Uterus (tissue), 4 donors: ENCODE measurements around the gene IFNL4. TPM values are rescaled to one million over a fixed set of nuclear protein-coding genes. Genes with fewer than 3 reads are reported as not detected.
"Not testable (repeated sequence)": the region's sequence is repeated elsewhere in the genome, so short reads cannot be mapped to it uniquely, and the experiment has no call there.

ENCODE experiments used
- DNase-seq, 2 donors: peaks; one replicate each; pipeline ENCODE4 v3.0.0-alpha.2; 2019 to 2020
- H3K27ac ChIP-seq, 2 donors: fragments of 200-600 bp; sonication (generic); 1 replicate in 1 of 2; 2 replicates in 1 of 2; pipeline ENCODE4 v1.5.1; 2016 to 2018
- H3K27me3 ChIP-seq, 2 donors: fragments of 200-600 bp; sonication (generic); one replicate each; pipeline ENCODE4 v1.5.1; 2018 to 2019; ENCODE audit warnings: control low read depth in 1 of 2
- H3K36me3 ChIP-seq, 2 donors: fragments of 200-600 bp; sonication (generic); one replicate each; pipeline ENCODE4 v1.5.1; 2019; ENCODE audit warnings: control low read depth in 1 of 2
- H3K4me1 ChIP-seq, 2 donors: fragments of 200-600 bp; sonication (generic); one replicate each; pipeline ENCODE4 v1.5.1; 2018 to 2019; ENCODE audit warnings: control low read depth in 1 of 2
- H3K4me3 ChIP-seq, 2 donors: fragments of 200-600 bp; sonication (generic); 1 replicate in 1 of 2; 2 replicates in 1 of 2; pipeline ENCODE4 v1.5.1; 2018 to 2019; ENCODE audit warnings: mild to moderate bottlenecking in 1 of 2
- H3K9me3 ChIP-seq, 2 donors: fragments of 200-600 bp; sonication (generic); one replicate each; pipeline ENCODE4 v1.5.1; 2019; ENCODE audit warnings: control low read depth in 1 of 2
- POLR2A ChIP-seq, 2 donors: fragments of 450-650 bp; IDR thresholded peaks; one replicate each; pipeline ENCODE4 v1.6.1; 2016; ENCODE audit warnings: antibody characterized with exemption in 2 of 2, mild to moderate bottlenecking in 1 of 2, moderate library complexity in 1 of 2
- intact Hi-C: fragments of 100-400 bp; cut with DNase I; formaldehyde crosslinking; loops from one replicate; pipeline ENCODE4 v1.15.1; 2023; ENCODE audit warnings: low total_unique reads
- total RNA-seq, 4 donors: library from RNA; depleted of rRNA in 3 of 4; stranded (reverse); fragments of >200 nt in 3 of 4; gene quantifications; one replicate each; pipeline versions ENCODE4 v1.1.0 to v1.2.4, GENCODE V29; 2014 to 2023
- TF ChIP-seq, protein P1 (sequence below), 4 experiments: fragments of 200-600 bp in 2 of 4; fragments of 450-650 bp in 2 of 4; sonication (generic) in 2 of 4; IDR thresholded peaks; one replicate each; pipeline ENCODE4 v1.5.1; 2016 to 2019; ENCODE audit warnings: antibody characterized with exemption in 4 of 4, mild to moderate bottlenecking in 2 of 4, moderate library complexity in 1 of 4
- donor health status: DM: yes; HTN: yes; CAD: no.

The IFNL4 gene
- total RNA-seq, 4 donors from 2014 or later, result 0.90 TPM; not detected in 3

- intact Hi-C loops, result no loop called here
- no peak for DNase-seq
Measured at GRCh38 chr19:39224910-39225309, 23.7 kb downstream of the IFNL4 start.

GRCh38 chr19:39223703-39224279 lies 24.9 kb downstream of the IFNL4 start:
- no peak overlapping the region for H3K4me3 ChIP-seq
- H3K36me3 ChIP-seq, result no peaks in the 10 kb centered on the region
- no peak overlapping the region for H3K27ac ChIP-seq
- no peak for TF ChIP-seq POLR2A (IDR thresholded peaks at IDR 0.05)
- TF ChIP-seq, protein P1, sequence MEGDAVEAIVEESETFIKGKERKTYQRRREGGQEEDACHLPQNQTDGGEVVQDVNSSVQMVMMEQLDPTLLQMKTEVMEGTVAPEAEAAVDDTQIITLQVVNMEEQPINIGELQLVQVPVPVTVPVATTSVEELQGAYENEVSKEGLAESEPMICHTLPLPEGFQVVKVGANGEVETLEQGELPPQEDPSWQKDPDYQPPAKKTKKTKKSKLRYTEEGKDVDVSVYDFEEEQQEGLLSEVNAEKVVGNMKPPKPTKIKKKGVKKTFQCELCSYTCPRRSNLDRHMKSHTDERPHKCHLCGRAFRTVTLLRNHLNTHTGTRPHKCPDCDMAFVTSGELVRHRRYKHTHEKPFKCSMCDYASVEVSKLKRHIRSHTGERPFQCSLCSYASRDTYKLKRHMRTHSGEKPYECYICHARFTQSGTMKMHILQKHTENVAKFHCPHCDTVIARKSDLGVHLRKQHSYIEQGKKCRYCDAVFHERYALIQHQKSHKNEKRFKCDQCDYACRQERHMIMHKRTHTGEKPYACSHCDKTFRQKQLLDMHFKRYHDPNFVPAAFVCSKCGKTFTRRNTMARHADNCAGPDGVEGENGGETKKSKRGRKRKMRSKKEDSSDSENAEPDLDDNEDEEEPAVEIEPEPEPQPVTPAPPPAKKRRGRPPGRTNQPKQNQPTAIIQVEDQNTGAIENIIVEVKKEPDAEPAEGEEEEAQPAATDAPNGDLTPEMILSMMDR (IDR thresholded peaks at IDR 0.05), result no peak
- no peaks in the 10 kb centered on the region for H3K4me1 ChIP-seq
- DNase-seq, result no peak
- no peaks in the 10 kb centered on the region for H3K9me3 ChIP-seq
- no peaks in the 10 kb centered on the region for H3K27me3 ChIP-seq
- intact Hi-C loops, result no loop called here

More at GRCh38 chr19:39224910-39225309, 23.7 kb downstream of the IFNL4 start:
- Histone ChIP-seq H3K9me3 (no peaks in the 10 kb centered on the region), H3K4me3 (no peak overlapping the region), H3K27ac (no peak overlapping the region), H3K36me3 (no peaks in the 10 kb centered on the region), H3K4me1 (no peaks in the 10 kb centered on the region), H3K27me3 (no peaks in the 10 kb centered on the region)
- TF ChIP-seq, protein P1 (IDR thresholded peaks at IDR 0.05), result no peak
- no peak for TF ChIP-seq POLR2A (IDR thresholded peaks at IDR 0.05)

DNA sequence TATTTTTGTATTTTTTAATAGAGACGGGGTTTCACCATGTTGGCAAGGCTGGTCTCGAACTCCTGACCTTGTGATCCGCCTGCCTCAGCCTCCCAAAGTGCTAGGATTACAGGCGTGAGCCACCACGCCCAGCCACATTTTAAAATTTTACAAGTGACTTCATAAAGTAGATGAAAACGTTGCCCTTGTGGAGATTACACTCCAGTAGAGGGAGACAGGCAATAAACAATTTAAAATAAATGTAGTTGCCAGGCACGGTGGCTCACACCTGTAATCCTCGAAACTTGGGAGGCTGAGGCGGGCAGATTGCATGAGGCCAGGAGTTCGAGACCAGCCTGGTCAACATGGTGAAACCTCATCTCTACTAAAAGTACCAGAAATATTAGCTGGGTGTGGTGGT lies 29.5 kb downstream of the IFNL4 start:
- H3K4me1 ChIP-seq, H3K27ac ChIP-seq, H3K27me3 ChIP-seq, H3K4me3 ChIP-seq, DNase-seq, H3K9me3 ChIP-seq, intact Hi-C loops, H3K36me3 ChIP-seq: not testable (repeated sequence)

GRCh38 chr19:39218230-39219007 lies 30.2 kb downstream of the IFNL4 start:
- H3K27me3 ChIP-seq, result no peaks in the 10 kb centered on the region
- no peak for DNase-seq
- H3K4me1 ChIP-seq, result no peaks in the 10 kb centered on the region
- intact Hi-C loops, result no loop called here
- H3K36me3 ChIP-seq, result no peaks in the 10 kb centered on the region
- H3K4me3 ChIP-seq, result no peak overlapping the region
- no peaks in the 10 kb centered on the region for H3K9me3 ChIP-seq
- no peak overlapping the region for H3K27ac ChIP-seq
- TF ChIP-seq POLR2A (IDR thresholded peaks at IDR 0.05), result no peak
- TF ChIP-seq, protein P1 (IDR thresholded peaks at IDR 0.05), result no peak

- Histone ChIP-seq H3K4me3 (no peak overlapping the region), H3K27me3 (no peaks in the 10 kb centered on the region), H3K36me3 (no peaks in the 10 kb centered on the region), H3K27ac (no peak overlapping the region), H3K9me3 (no peaks in the 10 kb centered on the region), H3K4me1 (no peaks in the 10 kb centered on the region)
- TF ChIP-seq, protein P1 (IDR thresholded peaks at IDR 0.05), result no peak
- no peak for TF ChIP-seq POLR2A (IDR thresholded peaks at IDR 0.05)
- intact Hi-C loops, result no loop called here
- no peak for DNase-seq
Measured at GRCh38 chr19:39217094-39217493, 31.6 kb downstream of the IFNL4 start.

DNA sequence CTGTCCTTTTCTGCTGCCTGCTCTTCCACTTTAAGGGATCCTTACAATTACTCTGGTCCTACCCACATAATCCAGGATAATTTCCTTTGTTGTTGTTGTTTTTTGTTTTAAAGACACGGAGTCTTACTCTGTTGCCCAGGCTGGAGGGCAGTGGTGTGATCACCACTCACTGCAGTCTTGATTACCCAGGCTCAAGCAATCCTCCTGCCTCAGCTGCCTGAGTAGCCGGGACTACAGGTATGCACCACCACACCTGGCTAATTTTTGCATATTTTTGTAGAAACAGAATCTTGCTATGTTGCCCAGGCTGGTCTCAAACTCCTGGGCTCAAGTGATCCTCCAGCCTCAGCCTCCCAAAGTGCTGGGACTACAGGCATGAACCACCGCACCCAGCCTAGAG lies 33.3 kb downstream of the IFNL4 start:
- intact Hi-C loops, H3K4me3 ChIP-seq, H3K27ac ChIP-seq, H3K9me3 ChIP-seq, H3K27me3 ChIP-seq, H3K36me3 ChIP-seq, DNase-seq, H3K4me1 ChIP-seq: not testable (repeated sequence)
